PC-9 (cell line): ENCODE measurements around the gene STARD3NL. TPM values are rescaled to one million over a fixed set of nuclear protein-coding genes. Genes with fewer than 3 reads are reported as not detected.

Experiments used
- BruUV-seq: library from RNA; stranded (reverse); fragments of 400-500 nt; replicated peaks from 2 replicates; lab custom pipeline; 2021; lab: Mats Ljungman, UMichigan
- CTCF ChIA-PET: fragments of 300-600 bp; sonication (Branson Sonifier 250); formaldehyde crosslinking; loops from one replicate; lab custom pipeline; 2022; ENCODE audit warnings: antibody characterized with exemption; lab: Charles Lee
- POLR2A ChIA-PET: fragments of 300-600 bp; sonication (Branson Sonifier 250); formaldehyde crosslinking; loops from one replicate; lab custom pipeline; 2022; ENCODE audit warnings: antibody characterized with exemption; ENCODE audit not compliant: unreplicated experiment; lab: Charles Lee
- DNase-seq, 2 experiments: peaks; one replicate each; pipeline versions ENCODE4 v3.0.0 to v3.0.0-alpha.2; 2015 to 2022; ENCODE audit warnings: mixed read lengths in 1 of 2
- H2AFZ ChIP-seq: fragments of 200-600 bp; sonication (generic); 2 replicates; pipeline ENCODE4 v1.8.1; 2017; ENCODE audit warnings: antibody characterized with exemption
- H3F3A ChIP-seq: fragments of 200-600 bp; sonication (generic); 2 replicates; pipeline ENCODE4 v1.8.1; 2017; ENCODE audit warnings: antibody characterized with exemption, mild to moderate bottlenecking, low read depth; ENCODE audit not compliant: insufficient read depth
- H3K27ac ChIP-seq: fragments of 200-600 bp; sonication (generic); 2 replicates; pipeline ENCODE4 v1.6.1; 2016; ENCODE audit warnings: mixed run types
- H3K27me3 ChIP-seq: fragments of 200-600 bp; sonication (generic); 2 replicates; pipeline ENCODE4 v1.6.1; 2016; ENCODE audit warnings: low read depth, mixed run types; ENCODE audit not compliant: insufficient read depth
- H3K36me3 ChIP-seq: fragments of 200-600 bp; sonication (generic); 2 replicates; pipeline ENCODE4 v1.6.1; 2016; ENCODE audit warnings: low read depth, mixed run types
- H3K4me1 ChIP-seq: fragments of 200-600 bp; sonication (generic); replicated peaks from 2 replicates; pipeline ENCODE4 v1.6.1; 2016; ENCODE audit warnings: mixed run types; ENCODE audit not compliant: insufficient read depth
- H3K4me2 ChIP-seq: fragments of 200-600 bp; sonication (generic); 2 replicates; pipeline ENCODE4 v1.6.1; 2017; ENCODE audit warnings: mixed run types
- H3K4me3 ChIP-seq: fragments of 200-600 bp; sonication (generic); 2 replicates; pipeline ENCODE4 v1.6.1; 2016; ENCODE audit warnings: mixed run types
- H3K79me2 ChIP-seq: fragments of 200-600 bp; sonication (generic); 2 replicates; pipeline ENCODE4 v1.6.1; 2017; ENCODE audit warnings: low read depth, mixed run types
- H3K9me2 ChIP-seq: fragments of 200-600 bp; sonication (generic); 2 replicates; pipeline ENCODE4 v1.8.1; 2017; ENCODE audit warnings: mild to moderate bottlenecking; ENCODE audit not compliant: insufficient read depth
- H3K9me3 ChIP-seq: fragments of 200-600 bp; sonication (generic); 2 replicates; pipeline ENCODE4 v1.8.1; 2016; ENCODE audit warnings: low read depth; ENCODE audit not compliant: insufficient read depth
- H4K20me1 ChIP-seq: fragments of 200-600 bp; sonication (generic); 2 replicates; pipeline ENCODE4 v1.8.1; 2017; ENCODE audit not compliant: insufficient read depth
- CTCF ChIP-seq: fragments of 200-600 bp; sonication (generic); conservative IDR thresholded peaks from 2 replicates; pipeline ENCODE4 v1.6.1; 2017; ENCODE audit warnings: mixed run types, antibody characterized with exemption, mild to moderate bottlenecking, moderate library complexity
- EZH2 ChIP-seq: fragments of 200-600 bp; sonication (generic); IDR thresholded peaks from 2 replicates; pipeline ENCODE4 v1.8.0; 2017; ENCODE audit warnings: antibody characterized with exemption, low read depth
- intact Hi-C: fragments of 100-400 bp; cut with micrococcal nuclease; formaldehyde crosslinking; loops from one replicate; pipeline ENCODE4 v1.10.0; 2022; ENCODE audit not compliant: unreplicated experiment
- total RNA-seq: library from RNA; stranded (reverse); gene quantifications from 2 replicates; pipeline ENCODE4 v1.2.3, GENCODE V29; 2021

The STARD3NL gene
- total RNA-seq, 1 experiment from 2014 or later: 41.4 TPM

GRCh38 chr7:38223306-38223705 lies 45.3 kb downstream of the STARD3NL start:
- no peak overlapping the region for H3K27ac ChIP-seq
- DNase-seq: no peak
- no peaks in the 10 kb centered on the region for H3K79me2 ChIP-seq
- H4K20me1 ChIP-seq: no peaks in the 10 kb centered on the region
- BruUV-seq: no TSS peak
- no peaks in the 10 kb centered on the region for H3K9me3 ChIP-seq
- no peaks in the 10 kb centered on the region for H3K27me3 ChIP-seq
- H3K4me3 ChIP-seq: no peak overlapping the region
- no peak for TF ChIP-seq EZH2
- no peak for TF ChIP-seq CTCF
- H3K4me2 ChIP-seq: no peak overlapping the region
- intact Hi-C loops: loop anchor here (2.0 to 10.0 kb wide), 4 partner anchors 45 to 321 kb away; partner anchors contain the start of genes SFRP4 and STARD3NL
- no peaks in the 10 kb centered on the region for H3K9me2 ChIP-seq
- no peaks in the 10 kb centered on the region for H3K4me1 ChIP-seq
- CTCF ChIA-PET: interaction anchor here (0.7 to 1.2 kb wide), 3 partner anchors 114 to 866 kb away, joined by 3 to 6 read pairs (median 5); no protein-coding TSS in a partner anchor
- H3K36me3 ChIP-seq: no peaks in the 10 kb centered on the region
- POLR2A ChIA-PET: no interaction called here
- H3F3A ChIP-seq: no peaks in the 10 kb centered on the region
- H2AFZ ChIP-seq: no peak overlapping the region

GRCh38 chr7:38224392-38224791 lies 46.3 kb downstream of the STARD3NL start:
- H3K36me3 ChIP-seq: no peaks in the 10 kb centered on the region
- H3K4me2 ChIP-seq: no peak overlapping the region
- H4K20me1 ChIP-seq: no peaks in the 10 kb centered on the region
- no peak overlapping the region for H2AFZ ChIP-seq
- POLR2A ChIA-PET: no interaction called here
- TF ChIP-seq CTCF (no peak), EZH2 (no peak)
- H3K4me1 ChIP-seq: no peaks in the 10 kb centered on the region
- CTCF ChIA-PET: no interaction called here
- H3K9me2 ChIP-seq: no peaks in the 10 kb centered on the region
- no peak for DNase-seq
- no peak overlapping the region for H3K27ac ChIP-seq
- no TSS peak for BruUV-seq
- H3K27me3 ChIP-seq: no peaks in the 10 kb centered on the region
- no peak overlapping the region for H3K4me3 ChIP-seq
- H3K79me2 ChIP-seq: no peaks in the 10 kb centered on the region
- H3K9me3 ChIP-seq: no peaks in the 10 kb centered on the region
- H3F3A ChIP-seq: no peaks in the 10 kb centered on the region
- intact Hi-C loops: loop anchor here (5.0 to 10.0 kb wide), 3 partner anchors 110 to 322 kb away; partner anchors contain the start of gene SFRP4

GRCh38 chr7:38229386-38229785 lies 51.3 kb downstream of the STARD3NL start:
- Histone ChIP-seq H3K36me3 (0 out of 2 replicates have a peak, but pooled peaks cover 5% of the 10 kb centered on the region), H3K27ac (no peak overlapping the region), H3K9me2 (no peaks in the 10 kb centered on the region), H3F3A (no peaks in the 10 kb centered on the region), H3K4me3 (no peak overlapping the region), H3K9me3 (no peaks in the 10 kb centered on the region), H3K79me2 (no peaks in the 10 kb centered on the region), H4K20me1 (no peaks in the 10 kb centered on the region), H3K27me3 (no peaks in the 10 kb centered on the region), H2AFZ (no peak overlapping the region), H3K4me2 (no peak overlapping the region), H3K4me1 (no peaks in the 10 kb centered on the region)
- intact Hi-C loops: loop anchor here (10.0 kb wide), 1 partner anchor 105 kb away; no protein-coding TSS in a partner anchor
- DNase-seq: no peak
- ChIA-PET CTCF (no interaction called here), POLR2A (no interaction called here)
- BruUV-seq: no TSS peak
- TF ChIP-seq EZH2 (no peak), CTCF (no peak)
